GM12878 (cell line): ENCODE results near the gene COL4A4. TPM values are rescaled to one million over a fixed set of nuclear protein-coding genes. Genes with fewer than 3 reads are reported as not detected.

Experiments used
- ATAC-seq: fragments of 200-7000 bp; cut with Tn5 transposase; 3 replicates; pipeline ENCODE4 v1.9.1; 2020; ENCODE audit warnings: mild to moderate bottlenecking, moderate library complexity
- BruUV-seq: library from RNA; stranded (reverse); fragments of 400-500 nt; replicated peaks from 2 replicates; lab custom pipeline; 2021; lab: Mats Ljungman, UMichigan
- CTCF ChIA-PET: fragments of 300-600 bp; sonication (Branson Sonifier 250); formaldehyde crosslinking; extraction: SDS; loops from one replicate; lab custom pipeline; 2021; ENCODE audit warnings: inconsistent platforms; lab: Yijun Ruan, JAX
- POLR2A ChIA-PET: fragments of 350-600 bp; formaldehyde crosslinking; extraction: SDS; loops from one replicate; lab custom pipeline; 2021; ENCODE audit warnings: inconsistent platforms; lab: Charles Lee
- RAD21 ChIA-PET: fragments of 300-600 bp; sonication (Branson Sonifier 250); formaldehyde crosslinking; loops from one replicate; lab custom pipeline; 2023; ENCODE audit warnings: antibody characterized with exemption; ENCODE audit not compliant: unreplicated experiment; lab: Charles Lee
- SMC1A ChIA-PET: fragments of 300-600 bp; sonication (Branson Sonifier 250); formaldehyde crosslinking; loops from one replicate; lab custom pipeline; 2023; ENCODE audit not compliant: unreplicated experiment, uncharacterized antibody; lab: Charles Lee
- DNase-seq: peaks from one replicate; pipeline ENCODE4 v3.0.0-alpha.2; 2011; ENCODE audit warnings: low read depth, low spot score
- FAIRE-seq: peaks from 3 replicates; lab custom pipeline; 2011; peaks lifted over from hg19 to GRCh38; lab: Jason Lieb, UNC
- H2AFZ ChIP-seq: 2 replicates; pipeline ENCODE4 v1.6.0; 2011; ENCODE audit warnings: low read depth, low read length, control low read depth; ENCODE audit not compliant: control insufficient read depth
- H3K27ac ChIP-seq: 2 replicates; pipeline ENCODE4 v1.5.1; 2011; ENCODE audit warnings: control low read depth; ENCODE audit not compliant: control insufficient read depth, insufficient read depth
- H3K27me3 ChIP-seq, 2 experiments: replicated peaks in 1 of 2; 2 replicates each; pipeline versions ENCODE4 v1.6.0 to v1.6.1; 2011; ENCODE audit warnings: low read length in 1 of 2; ENCODE audit not compliant: control insufficient read depth in 2 of 2, insufficient read depth in 2 of 2
- H3K36me3 ChIP-seq, 2 experiments: 2 replicates each; pipeline ENCODE4 v1.5.1; 2011; ENCODE audit warnings: low read length in 1 of 2; ENCODE audit not compliant: control insufficient read depth in 2 of 2, insufficient read depth in 2 of 2
- H3K4me1 ChIP-seq: 2 replicates; pipeline ENCODE4 v1.6.1; 2011; ENCODE audit warnings: mild to moderate bottlenecking, low read length, moderate library complexity, mixed read lengths; ENCODE audit not compliant: control insufficient read depth, insufficient read depth
- H3K4me2 ChIP-seq: 2 replicates; pipeline ENCODE4 v1.6.0; 2011; ENCODE audit warnings: control low read depth; ENCODE audit not compliant: control insufficient read depth, insufficient read depth
- H3K4me3 ChIP-seq: fragments of 200-600 bp; sonication (generic); 2 replicates; pipeline ENCODE4 v1.5.1; 2016
- H3K79me2 ChIP-seq: 2 replicates; pipeline ENCODE4 v1.6.0; 2011; ENCODE audit warnings: low read length; ENCODE audit not compliant: control insufficient read depth, insufficient read depth
- H3K9ac ChIP-seq: 2 replicates; pipeline ENCODE4 v1.8.0; 2011; ENCODE audit warnings: low read length, control low read depth, mixed read lengths; ENCODE audit not compliant: control insufficient read depth, insufficient read depth
- H3K9me3 ChIP-seq: replicated peaks from 3 replicates; pipeline ENCODE4 v1.5.1; 2011; ENCODE audit warnings: mild to moderate bottlenecking, low read length; ENCODE audit not compliant: control insufficient read depth, insufficient read depth
- H4K20me1 ChIP-seq: 2 replicates; pipeline ENCODE4 v1.6.0; 2011; ENCODE audit not compliant: control insufficient read depth, insufficient read depth
- CBFB ChIP-seq: IDR thresholded peaks from 2 replicates; pipeline ENCODE4 v1.6.1; 2016; ENCODE audit warnings: antibody characterized with exemption, low read depth
- HSF1 ChIP-seq: fragments of 150-350 bp; IDR thresholded peaks from 2 replicates; pipeline ENCODE4 v1.6.1; 2014; ENCODE audit warnings: mild to moderate bottlenecking, low read depth, low read length
- POLR2AphosphoS2 ChIP-seq: IDR thresholded peaks from 2 replicates; pipeline ENCODE4 v1.6.1; 2011; ENCODE audit warnings: low read depth, mild to moderate bottlenecking, low read length, improper control_type of control experiment, moderate library complexity
- RELA ChIP-seq: fragments of 450-650 bp; IDR thresholded peaks from 2 replicates; pipeline ENCODE4 v1.8.0; 2014; ENCODE audit warnings: borderline replicate concordance; ENCODE audit not compliant: partially characterized antibody
- WGBS: methylation state at CpG from one replicate; pipeline ENCODE4 v1.1.6; 2016; ENCODE audit warnings: low lambda C conversion rate; ENCODE audit not compliant: insufficient replicate concordance, insufficient coverage; ENCODE audit errors: missing lambda C conversion rate; 5-methylcytosine and 5-hydroxymethylcytosine counted together
- in situ Hi-C: fragments of 300-500 bp; cut with MboI; formaldehyde crosslinking; loops from 9 replicates; pipeline ENCODE4 v1.14.3; 2018; ENCODE audit warnings: mixed read lengths
- intact Hi-C: fragments of 100-400 bp; cut with micrococcal nuclease; formaldehyde crosslinking; loops from one replicate; pipeline ENCODE4 v1.14.2; 2022; ENCODE audit not compliant: unreplicated experiment
- polyA plus RNA-seq, 11 experiments: library from polyadenylated mRNA; depleted of rRNA in 4 of 11; unstranded in 6 of 11; stranded (reverse) in 5 of 11; fragments of >200 nt; fragmentation: Nextera tagmentation in 4 of 11; fragmentation: Illumina TruSeq in 1 of 11; extraction: Ambion mirVana in 4 of 11; extraction: Trizol in 1 of 11; gene quantifications; 1 replicate in 1 of 11; 2 replicates in 10 of 11; pipeline versions ENCODE4 v1.2.1 to v1.2.3, GENCODE V29; 2011 to 2016; ENCODE audit warnings: inconsistent platforms in 2 of 11, missing spikeins in 2 of 11, low read depth in 1 of 11
- total RNA-seq, 4 experiments: library from RNA; depleted of rRNA in 3 of 4; stranded (reverse); fragments of >200 nt in 3 of 4; fragmentation: Illumina TruSeq in 1 of 4; extraction: Trizol in 1 of 4; gene quantifications; 2 replicates each; pipeline versions ENCODE4 v1.2.1 to v1.2.3, GENCODE V29; 2013 to 2021
- TF ChIP-seq, protein P1 (sequence below): fragments of 450-650 bp; IDR thresholded peaks from 2 replicates; pipeline ENCODE4 v1.6.1; 2016; ENCODE audit warnings: mild to moderate bottlenecking, moderate library complexity, borderline replicate concordance
- TF ChIP-seq, protein P2 (sequence below): IDR thresholded peaks from 2 replicates; pipeline ENCODE4 v1.6.1; 2011; ENCODE audit warnings: low read depth, mild to moderate bottlenecking, low read length, moderate library complexity, borderline replicate concordance; ENCODE audit errors: extremely low read depth

The COL4A4 gene
- total and polyA plus RNA-seq, 10 of the 15 experiments (the other 5 are each of a cell fraction or from before 2014, with no cell fraction given): 0.19 to 4.0 (median 2.1) TPM

GRCh38 chr2:226956659-226957058 is 207.3 kb downstream of the COL4A4 start:
- Histone ChIP-seq H3K4me3 (no peak overlapping the region), H4K20me1 (no peaks in the 10 kb centered on the region), H3K9ac (no peak overlapping the region), H3K27ac (no peak overlapping the region), H3K79me2 (no peaks in the 10 kb centered on the region), H3K9me3 (no peaks in the 10 kb centered on the region; the same call in none of the 3 replicates), H2AFZ (no peak overlapping the region), H3K4me2 (no peak overlapping the region), H3K36me3 (no peaks in the 10 kb centered on the region), H3K4me1 (no peaks in the 10 kb centered on the region), H3K27me3 (no peaks in the 10 kb centered on the region)
- ATAC-seq: no peak
- DNase-seq: no peak
- FAIRE-seq: no peak
- intact Hi-C loops (no loop called here), in situ Hi-C loops (no loop called here)
- POLR2A ChIA-PET: no interaction called here
- RAD21 ChIA-PET: no interaction called here
- TF ChIP-seq RELA (no peak), POLR2AphosphoS2 (no peak)
- CTCF ChIA-PET: no interaction called here
- WGBS: 25% methylated on average over 1 of the region's 1 CpG
- SMC1A ChIA-PET: no interaction called here
- BruUV-seq: no TSS peak

- Histone ChIP-seq H3K9ac (no peak overlapping the region), H2AFZ (no peak overlapping the region), H3K4me3 (no peak overlapping the region), H4K20me1 (no peaks in the 10 kb centered on the region), H3K4me1 (no peaks in the 10 kb centered on the region), H3K9me3 (no peaks in the 10 kb centered on the region), H3K27ac (no peak overlapping the region), H3K4me2 (no peak overlapping the region), H3K79me2 (no peaks in the 10 kb centered on the region), H3K36me3 (no peaks in the 10 kb centered on the region), H3K27me3 (no peaks in the 10 kb centered on the region)
- FAIRE-seq (no peak), ATAC-seq (no peak), DNase-seq (no peak)
- ChIA-PET RAD21 (no interaction called here), SMC1A (interaction anchor here (1.1 to 1.2 kb wide), 3 partner anchors 13 to 114 kb away, joined by 3 to 4 read pairs (median 4); no protein-coding TSS in a partner anchor), CTCF (no interaction called here), POLR2A (no interaction called here)
- intact Hi-C loops: no loop called here
- 86% methylated on average over 6 of the region's 6 CpGs for WGBS
- no peak for TF ChIP-seq HSF1
- TF ChIP-seq, protein P1, sequence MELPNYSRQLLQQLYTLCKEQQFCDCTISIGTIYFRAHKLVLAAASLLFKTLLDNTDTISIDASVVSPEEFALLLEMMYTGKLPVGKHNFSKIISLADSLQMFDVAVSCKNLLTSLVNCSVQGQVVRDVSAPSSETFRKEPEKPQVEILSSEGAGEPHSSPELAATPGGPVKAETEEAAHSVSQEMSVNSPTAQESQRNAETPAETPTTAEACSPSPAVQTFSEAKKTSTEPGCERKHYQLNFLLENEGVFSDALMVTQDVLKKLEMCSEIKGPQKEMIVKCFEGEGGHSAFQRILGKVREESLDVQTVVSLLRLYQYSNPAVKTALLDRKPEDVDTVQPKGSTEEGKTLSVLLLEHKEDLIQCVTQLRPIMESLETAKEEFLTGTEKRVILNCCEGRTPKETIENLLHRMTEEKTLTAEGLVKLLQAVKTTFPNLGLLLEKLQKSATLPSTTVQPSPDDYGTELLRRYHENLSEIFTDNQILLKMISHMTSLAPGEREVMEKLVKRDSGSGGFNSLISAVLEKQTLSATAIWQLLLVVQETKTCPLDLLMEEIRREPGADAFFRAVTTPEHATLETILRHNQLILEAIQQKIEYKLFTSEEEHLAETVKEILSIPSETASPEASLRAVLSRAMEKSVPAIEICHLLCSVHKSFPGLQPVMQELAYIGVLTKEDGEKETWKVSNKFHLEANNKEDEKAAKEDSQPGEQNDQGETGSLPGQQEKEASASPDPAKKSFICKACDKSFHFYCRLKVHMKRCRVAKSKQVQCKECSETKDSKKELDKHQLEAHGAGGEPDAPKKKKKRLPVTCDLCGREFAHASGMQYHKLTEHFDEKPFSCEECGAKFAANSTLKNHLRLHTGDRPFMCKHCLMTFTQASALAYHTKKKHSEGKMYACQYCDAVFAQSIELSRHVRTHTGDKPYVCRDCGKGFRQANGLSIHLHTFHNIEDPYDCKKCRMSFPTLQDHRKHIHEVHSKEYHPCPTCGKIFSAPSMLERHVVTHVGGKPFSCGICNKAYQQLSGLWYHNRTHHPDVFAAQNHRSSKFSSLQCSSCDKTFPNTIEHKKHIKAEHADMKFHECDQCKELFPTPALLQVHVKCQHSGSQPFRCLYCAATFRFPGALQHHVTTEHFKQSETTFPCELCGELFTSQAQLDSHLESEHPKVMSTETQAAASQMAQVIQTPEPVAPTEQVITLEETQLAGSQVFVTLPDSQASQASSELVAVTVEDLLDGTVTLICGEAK: no peak
- TF ChIP-seq, protein P2, sequence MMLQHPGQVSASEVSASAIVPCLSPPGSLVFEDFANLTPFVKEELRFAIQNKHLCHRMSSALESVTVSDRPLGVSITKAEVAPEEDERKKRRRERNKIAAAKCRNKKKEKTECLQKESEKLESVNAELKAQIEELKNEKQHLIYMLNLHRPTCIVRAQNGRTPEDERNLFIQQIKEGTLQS: no peak
- no peak for TF ChIP-seq CBFB
- TF ChIP-seq POLR2AphosphoS2: no peak
- BruUV-seq: no TSS peak
- in situ Hi-C loops: no loop called here
Observed at GRCh38 chr2:226953826-226954225, 210.2 kb downstream of the COL4A4 start.
